Measurements from ENCODE around the gene PPP2R5D.
"Not testable (repeated sequence)": the region's sequence is repeated elsewhere in the genome, so short reads cannot be mapped to it uniquely, and the experiment has no call there.

Gene PPP2R5D

GRCh38 chr6:42984001-42984923 lies at the start of gene PPP2R5D:
PPP2R5D (plus strand) TSS chr6:42984570; CDS start chr6:42984678, 108 bp downstream.
- in situ Hi-C loops (cut with MboI; ENCODE audit: low sequenced_read_pairs) = no loop called here

GRCh38 chr6:42935322-42935721 lies 49.0 kb upstream of the PPP2R5D start:
- in situ Hi-C loops (cut with MboI; ENCODE audit: low sequenced_read_pairs) = no loop called here

- in situ Hi-C loops (cut with MboI; ENCODE audit: low sequenced_read_pairs) = no loop called here
Measured at GRCh38 chr6:42936398-42936797, 48.0 kb upstream of the PPP2R5D start.

- in situ Hi-C loops (cut with MboI; ENCODE audit: low sequenced_read_pairs) = no loop called here
Measured at GRCh38 chr6:42937548-42938427, 46.6 kb upstream of the PPP2R5D start.

GRCh38 chr6:42938428-42938796 lies 46.0 kb upstream of the PPP2R5D start:
- in situ Hi-C loops (cut with MboI; ENCODE audit: low sequenced_read_pairs) = no loop called here

GRCh38 chr6:42938987-42939809 lies 45.2 kb upstream of the PPP2R5D start:
- in situ Hi-C loops (cut with MboI; ENCODE audit: low sequenced_read_pairs) = no loop called here

- in situ Hi-C loops (cut with MboI; ENCODE audit: low sequenced_read_pairs) = no loop called here
Measured at GRCh38 chr6:42939810-42940167, 44.6 kb upstream of the PPP2R5D start.

- in situ Hi-C loops (cut with MboI; ENCODE audit: low sequenced_read_pairs) = no loop called here
Measured at GRCh38 chr6:42940493-42941045, 43.8 kb upstream of the PPP2R5D start.

- in situ Hi-C loops (cut with MboI; ENCODE audit: low sequenced_read_pairs) = not testable (repeated sequence)
Measured at GRCh38 chr6:42941356-42941755, 43.0 kb upstream of the PPP2R5D start.

- in situ Hi-C loops (cut with MboI; ENCODE audit: low sequenced_read_pairs) = no loop called here
Measured at GRCh38 chr6:42942444-42942843, 41.9 kb upstream of the PPP2R5D start.

- in situ Hi-C loops (cut with MboI; ENCODE audit: low sequenced_read_pairs) = no loop called here
Measured at GRCh38 chr6:42947950-42948349, 36.4 kb upstream of the PPP2R5D start.

GRCh38 chr6:42952389-42952788 lies 32.0 kb upstream of the PPP2R5D start:
- in situ Hi-C loops (cut with MboI; ENCODE audit: low sequenced_read_pairs) = no loop called here

GRCh38 chr6:42954405-42954804 lies 30.0 kb upstream of the PPP2R5D start:
- in situ Hi-C loops (cut with MboI; ENCODE audit: low sequenced_read_pairs) = not testable (repeated sequence)

- in situ Hi-C loops (cut with MboI; ENCODE audit: low sequenced_read_pairs) = no loop called here
Measured at GRCh38 chr6:42958125-42958524, 26.2 kb upstream of the PPP2R5D start.

- in situ Hi-C loops (cut with MboI; ENCODE audit: low sequenced_read_pairs) = no loop called here
Measured at GRCh38 chr6:42959917-42960242, 24.5 kb upstream of the PPP2R5D start.

- in situ Hi-C loops (cut with MboI; ENCODE audit: low sequenced_read_pairs) = no loop called here
Measured at GRCh38 chr6:42960243-42961019, 23.9 kb upstream of the PPP2R5D start, which contains the start of gene GNMT. GNMT (plus strand) TSS chr6:42960754; CDS start chr6:42960768, 14 bp downstream.

- in situ Hi-C loops (cut with MboI; ENCODE audit: low sequenced_read_pairs) = no loop called here
Measured at GRCh38 chr6:42961020-42961470, 23.3 kb upstream of the PPP2R5D start.

- in situ Hi-C loops (cut with MboI; ENCODE audit: low sequenced_read_pairs) = no loop called here
Measured at GRCh38 chr6:42962096-42962495, 22.3 kb upstream of the PPP2R5D start.

GRCh38 chr6:42962502-42963178 lies 21.7 kb upstream of the PPP2R5D start:
- in situ Hi-C loops (cut with MboI; ENCODE audit: low sequenced_read_pairs) = no loop called here
